HL-60/S4 (cell line): ENCODE data around the gene GNPTG.

Experiments used
- in situ Hi-C: fragments of 300-500 bp; cut with MboI; formaldehyde crosslinking; loops from 2 replicates; pipeline ENCODE4 v1.14.3; 2022; ENCODE audit warnings: low sequenced_read_pairs

Gene GNPTG

DNA sequence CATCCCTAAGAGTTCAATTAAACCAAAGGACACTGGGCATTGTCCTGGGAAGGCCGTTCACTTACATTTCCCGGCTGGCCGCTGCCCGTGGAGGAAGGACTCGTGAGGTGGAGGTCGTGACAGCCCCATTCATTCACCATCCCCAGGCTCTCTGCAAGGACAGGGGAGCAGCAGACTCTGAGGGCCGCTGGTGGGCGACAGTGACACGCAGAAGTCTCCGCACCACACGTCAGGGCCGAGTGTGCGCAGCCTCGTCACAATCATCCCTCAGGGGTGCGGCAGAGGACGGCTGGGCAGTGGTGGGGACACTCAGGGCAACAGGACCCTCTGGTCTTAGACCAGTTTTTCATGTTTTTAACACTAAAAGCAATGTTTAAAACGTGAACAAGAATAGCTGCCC lies 41.1 kb downstream of the GNPTG start:
- in situ Hi-C loops = no loop called here

DNA sequence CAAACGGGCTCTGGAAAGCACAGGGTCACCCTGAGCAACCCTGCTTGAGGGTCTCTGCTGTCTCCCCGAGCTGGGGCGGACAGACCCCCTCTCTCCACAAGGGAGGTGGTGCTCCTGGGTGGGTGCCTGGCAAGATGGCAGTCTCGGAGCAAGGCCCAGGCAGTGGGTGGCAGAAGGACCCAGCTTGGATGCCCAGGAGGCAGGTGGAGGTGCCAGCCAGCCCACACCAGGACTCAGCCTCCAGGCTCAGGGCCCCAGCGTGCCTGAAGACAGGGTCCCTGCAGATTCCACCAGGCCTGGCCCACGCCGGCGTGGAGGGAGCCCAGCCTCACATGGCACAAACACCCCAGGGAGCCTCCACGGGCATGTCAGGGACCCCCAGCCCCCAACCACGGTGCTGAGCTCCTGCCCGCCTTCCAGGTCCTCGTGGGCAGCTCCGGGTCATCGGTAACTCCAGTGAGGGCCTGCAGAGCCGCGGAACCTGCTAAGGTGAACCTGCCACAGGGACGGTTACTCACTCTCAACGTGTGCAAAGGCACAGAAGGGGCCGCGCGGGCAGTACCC lies 42.0 kb downstream of the GNPTG start:
- in situ Hi-C loops = no loop called here

DNA sequence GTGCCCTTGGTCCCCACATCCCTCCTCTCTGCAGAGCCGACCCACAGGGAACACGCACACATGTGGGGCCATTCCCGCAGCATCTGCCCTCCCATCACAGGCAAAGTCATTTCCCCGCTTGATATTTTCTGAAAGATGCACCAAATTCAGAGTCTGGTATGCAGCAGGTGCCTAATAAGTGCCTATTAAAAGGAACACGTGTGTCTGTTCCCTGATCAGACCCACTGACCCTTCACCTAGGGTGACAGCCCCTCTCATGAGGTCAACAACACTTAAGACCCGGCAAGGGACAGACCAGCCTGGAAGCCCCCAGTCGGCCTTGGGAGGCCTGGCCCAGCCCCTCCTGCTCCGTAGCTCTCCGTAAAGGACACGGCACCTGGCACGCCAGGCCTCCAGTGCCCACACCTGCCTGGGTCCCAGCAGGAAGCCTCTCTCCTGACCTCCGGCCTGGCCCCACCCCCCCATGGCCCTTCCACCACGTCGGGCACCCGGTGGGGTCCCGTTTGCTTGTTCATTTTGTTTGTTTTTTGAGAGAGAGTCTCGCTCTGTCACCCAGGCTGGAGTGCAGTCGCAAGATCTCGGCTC lies 42.7 kb downstream of the GNPTG start:
- in situ Hi-C loops = no loop called here

DNA sequence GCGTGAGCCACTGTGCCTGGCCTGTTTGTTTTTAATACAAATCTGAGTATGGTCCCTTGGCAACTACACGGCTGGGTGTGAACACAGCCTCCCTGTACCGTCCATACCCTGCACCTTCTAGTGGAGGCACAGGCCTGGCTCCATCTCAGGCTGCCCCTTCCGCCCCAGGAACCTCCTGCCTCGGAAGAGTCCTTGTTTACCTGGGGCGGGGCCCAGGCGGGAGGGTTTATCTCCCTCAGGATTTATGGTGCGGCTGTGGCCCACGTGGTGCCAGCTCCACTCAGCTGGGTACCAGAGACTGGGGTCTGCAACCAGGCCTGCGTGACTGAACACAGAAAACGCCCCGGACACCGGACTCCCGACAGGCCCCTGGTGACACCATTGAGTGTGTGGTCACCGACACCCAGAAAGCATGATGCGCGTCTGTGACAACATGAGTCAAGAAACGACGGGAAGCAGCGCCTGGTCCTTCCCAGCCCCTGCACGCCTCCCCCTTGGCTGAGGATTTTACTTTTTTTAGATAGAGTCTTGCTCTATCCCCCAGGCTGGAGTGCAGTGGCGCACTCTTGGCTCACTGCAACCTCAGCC lies 43.8 kb downstream of the GNPTG start:
- in situ Hi-C loops = no loop called here

DNA sequence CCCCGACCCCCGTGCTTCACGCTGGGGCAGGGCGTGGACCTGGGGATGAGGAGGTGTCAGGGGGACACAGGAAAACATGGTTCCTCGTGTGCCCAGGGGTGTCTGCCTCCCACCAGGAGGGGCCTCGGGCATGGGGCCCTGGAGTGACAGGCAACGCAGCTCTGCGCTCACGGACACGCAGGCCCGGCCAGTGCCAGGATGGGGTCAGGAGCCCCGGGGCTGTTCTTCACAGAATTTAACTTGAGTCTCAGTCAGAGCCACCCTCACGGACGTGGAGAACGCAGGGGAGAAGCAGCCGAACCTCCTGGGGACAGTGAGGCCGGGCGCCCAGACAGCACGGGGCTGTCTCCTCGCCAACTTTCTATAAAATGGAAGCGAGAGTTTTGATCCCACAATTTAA lies 46.0 kb downstream of the GNPTG start:
- in situ Hi-C loops = no loop called here

DNA sequence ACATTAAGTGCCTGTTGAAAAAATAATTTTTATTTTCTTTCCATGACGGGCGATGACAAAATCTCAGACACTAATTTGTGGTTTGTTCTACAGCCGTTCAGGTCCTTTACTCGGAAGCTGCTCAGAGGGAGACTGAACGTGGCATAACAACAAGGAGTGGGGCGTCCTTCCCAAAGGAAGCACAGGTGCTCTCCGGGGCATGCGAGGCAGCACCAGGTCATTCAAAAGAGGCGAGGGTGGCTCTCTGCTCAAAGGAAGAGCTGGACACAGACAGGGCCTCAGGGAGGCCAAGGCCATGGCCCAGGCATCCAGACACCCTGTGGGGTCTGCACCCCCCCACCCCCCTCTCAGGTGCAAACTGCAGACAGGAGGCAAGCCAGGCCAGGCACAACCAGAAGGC lies 46.6 kb downstream of the GNPTG start:
- in situ Hi-C loops = no loop called here

DNA sequence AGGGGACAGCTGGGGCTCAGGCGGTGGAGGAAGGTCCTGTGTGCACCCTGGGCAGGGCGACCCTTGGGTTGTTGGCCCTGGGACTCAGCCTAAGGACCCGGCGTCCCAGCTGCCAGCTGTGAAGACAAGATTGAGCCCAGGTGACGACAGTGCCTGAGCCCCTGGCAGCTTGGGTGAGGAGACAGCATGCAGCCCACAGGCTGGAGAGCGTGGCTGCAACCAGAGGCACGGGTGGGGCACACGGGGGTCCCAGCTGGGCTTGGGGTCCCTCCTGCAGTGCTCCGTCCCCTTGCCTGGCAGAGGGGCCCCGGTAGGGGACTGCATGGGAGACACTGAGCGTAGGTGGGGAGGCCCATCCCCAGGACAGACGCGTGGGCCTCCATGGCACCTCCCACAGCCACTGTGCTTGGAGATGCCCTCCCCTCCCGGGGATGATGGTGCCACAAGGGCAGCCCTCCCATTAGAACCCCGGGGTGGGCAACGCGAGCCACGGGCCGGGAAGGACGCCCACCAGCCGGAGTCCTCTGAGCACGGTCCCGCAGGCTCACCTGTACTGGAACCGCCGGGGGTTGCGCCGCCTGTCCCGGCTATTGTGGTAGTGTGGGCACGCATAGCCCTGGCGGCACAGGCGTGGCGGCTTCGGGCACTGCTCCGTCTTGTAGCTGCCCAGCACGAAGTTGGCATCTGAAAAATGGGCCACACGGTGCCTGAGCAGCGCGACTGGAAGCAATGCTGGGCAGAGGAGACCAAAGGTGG lies 47.3 kb downstream of the GNPTG start:
- in situ Hi-C loops = no loop called here

DNA sequence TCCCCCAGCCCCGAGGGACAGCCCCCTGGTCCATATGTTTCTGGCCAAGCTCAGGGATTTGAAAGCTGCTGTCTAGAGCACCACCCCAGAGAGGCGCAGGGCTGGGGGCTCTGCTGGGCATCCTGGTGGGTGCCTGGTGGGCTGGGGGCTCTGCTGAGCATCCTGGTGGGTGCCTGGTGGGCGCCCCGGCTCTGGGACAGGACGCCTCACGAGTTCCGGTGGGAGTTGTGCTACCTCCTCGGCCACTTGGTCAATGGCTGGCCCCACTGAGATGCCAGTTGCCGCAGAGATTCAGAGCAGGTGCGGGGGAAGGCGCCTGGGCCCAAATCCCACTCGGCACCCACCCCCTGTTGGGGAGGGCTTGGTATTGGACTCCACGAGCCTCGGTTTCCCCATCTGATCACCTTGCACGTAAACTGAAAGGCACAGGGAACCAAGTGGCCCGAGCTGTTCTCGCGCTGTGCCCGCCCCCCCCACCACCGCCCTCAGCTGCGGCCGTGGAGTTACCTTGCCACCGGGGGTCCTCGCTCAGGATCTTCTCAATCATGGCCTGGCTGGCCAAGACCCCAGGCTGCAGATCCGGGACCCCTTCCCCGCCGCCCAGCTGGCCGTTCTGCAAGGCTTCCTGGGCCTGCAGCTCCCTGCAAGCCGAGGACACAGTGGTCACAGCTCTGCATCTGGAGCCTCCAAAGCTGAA lies 49.5 kb downstream of the GNPTG start:
- in situ Hi-C loops = no loop called here

DNA sequence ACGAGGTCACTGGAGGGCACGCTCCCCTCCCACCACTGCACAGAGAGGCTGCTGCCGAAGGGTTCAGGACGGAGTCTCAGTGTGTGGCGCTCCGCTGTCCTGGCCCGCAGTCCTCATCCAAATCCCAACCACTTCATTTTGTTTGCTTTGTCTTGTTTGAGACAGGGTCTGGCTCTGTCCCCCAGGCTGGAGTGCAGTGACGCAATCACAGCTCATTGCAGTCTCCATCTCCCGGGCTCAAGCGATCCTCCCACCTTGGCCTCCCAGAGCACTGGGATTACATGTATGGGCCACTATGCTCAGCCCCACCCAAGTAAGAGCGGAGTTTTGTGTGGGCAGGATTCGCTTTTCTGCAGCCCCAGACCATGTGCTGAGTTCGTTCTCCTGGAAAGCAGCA lies 50.0 kb downstream of the GNPTG start:
- in situ Hi-C loops = no loop called here

DNA sequence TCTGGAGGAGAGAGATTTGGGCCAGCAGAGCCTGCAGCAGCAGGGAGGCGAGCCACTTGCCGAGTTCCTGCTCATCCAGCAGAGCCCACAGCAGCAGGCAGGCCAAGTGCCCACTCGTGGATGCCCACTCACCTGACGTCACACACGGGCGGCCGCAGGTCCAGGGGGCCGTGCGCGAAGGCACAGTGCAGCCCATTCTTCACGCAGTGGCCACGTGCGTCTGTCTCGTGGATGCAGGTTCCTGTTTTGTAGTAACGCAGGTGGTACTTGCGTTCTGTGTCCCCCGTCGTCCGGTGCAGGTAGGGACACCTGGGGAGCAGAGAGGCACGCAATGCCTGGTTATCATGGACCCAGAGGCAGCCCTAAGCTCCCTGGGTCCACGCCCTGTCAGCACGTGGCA lies 51.3 kb downstream of the GNPTG start:
- in situ Hi-C loops = no loop called here

DNA sequence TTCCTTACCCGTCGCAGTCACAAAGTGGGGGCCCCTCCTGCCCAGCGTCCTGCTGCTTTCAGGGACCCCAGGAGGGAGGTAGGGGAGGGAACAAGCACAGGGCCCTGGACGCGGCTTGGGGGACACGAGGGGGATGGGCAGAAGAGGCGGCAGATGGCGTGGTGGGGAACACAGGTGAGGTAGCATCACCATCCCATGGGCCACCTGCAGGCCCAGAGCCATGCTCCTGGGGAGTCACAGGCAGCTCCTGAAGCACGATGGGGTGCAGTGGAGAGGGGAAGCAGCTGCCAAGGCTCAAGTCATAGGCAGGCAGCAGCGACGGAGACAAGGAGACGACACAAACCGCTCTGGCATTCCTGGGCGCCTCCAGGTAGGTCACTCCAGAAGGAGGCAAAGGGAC lies 52.0 kb downstream of the GNPTG start:
- in situ Hi-C loops = no loop called here

DNA sequence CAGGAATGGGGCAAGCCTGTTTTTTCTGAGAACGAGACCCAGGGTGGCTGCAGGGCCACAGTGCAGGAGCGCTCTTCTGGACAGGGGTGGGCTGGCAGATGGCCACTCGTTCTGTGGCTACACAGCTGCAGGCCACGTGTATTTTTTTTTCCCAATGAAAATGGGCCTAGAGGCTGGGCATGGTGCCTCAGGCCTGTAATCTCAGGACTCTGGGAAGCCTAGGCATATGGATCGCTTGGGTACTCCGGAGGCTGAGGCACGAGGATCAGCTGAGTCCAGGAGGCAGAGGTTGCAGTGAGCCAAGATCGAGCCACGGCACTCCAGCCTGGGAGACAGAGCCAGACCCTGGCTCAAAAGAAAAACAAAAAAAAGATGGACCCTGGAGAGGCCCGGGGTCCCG lies 56.0 kb downstream of the GNPTG start:
- in situ Hi-C loops = no loop called here

DNA sequence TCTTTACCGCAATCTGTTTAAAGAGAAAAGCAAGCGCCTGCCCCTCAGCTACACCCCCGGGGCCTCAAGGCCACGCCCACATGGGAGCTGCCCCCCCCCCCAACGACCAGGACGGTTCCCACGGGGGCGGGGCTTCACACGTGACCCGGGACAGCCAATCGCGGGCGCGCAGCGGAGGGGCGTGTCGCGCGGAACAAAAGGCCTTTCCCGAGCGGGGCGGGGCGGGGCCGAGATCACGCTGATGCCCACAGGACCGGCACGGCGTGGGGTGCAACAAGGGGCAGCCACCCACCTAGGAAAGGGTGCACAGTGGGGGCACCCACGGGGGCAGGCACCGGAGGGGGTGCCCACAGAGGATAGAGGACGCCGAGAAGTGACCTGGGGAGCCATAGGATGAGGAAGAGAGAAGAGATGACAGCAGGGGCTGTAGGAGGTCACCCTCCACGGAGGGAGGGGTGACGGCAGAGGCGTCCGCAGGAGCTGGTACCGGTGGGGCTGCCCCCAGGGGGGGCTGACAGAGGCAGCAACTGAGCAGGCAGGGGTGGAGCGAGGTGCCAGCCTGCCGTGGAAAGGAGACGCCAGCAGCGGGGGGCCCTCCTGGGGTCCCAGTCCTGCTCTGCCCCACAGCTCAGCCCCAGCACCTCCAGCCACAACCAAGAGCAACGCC lies 56.6 kb downstream of the GNPTG start:
- in situ Hi-C loops = no loop called here

DNA sequence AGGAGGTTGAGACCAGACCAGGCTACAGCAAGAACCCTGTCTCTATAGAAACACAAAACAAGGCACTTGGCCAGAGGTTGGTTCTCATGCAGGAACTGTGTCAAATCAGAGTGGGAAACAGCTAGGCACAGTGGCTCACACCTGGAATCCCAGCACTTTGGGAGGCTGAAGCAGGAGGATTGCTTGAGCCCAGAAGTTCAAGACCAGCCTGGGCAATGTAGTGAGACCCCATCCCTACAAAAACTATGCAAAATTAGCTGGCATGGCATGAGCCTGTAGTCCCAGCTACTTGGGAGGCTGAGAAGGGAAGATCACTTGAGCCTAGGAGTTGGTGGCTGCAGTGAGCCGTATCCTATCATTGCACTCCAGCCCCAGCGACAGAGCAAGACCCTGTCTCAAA lies 61.1 kb downstream of the GNPTG start:
- in situ Hi-C loops = no loop called here
